DOHH2 (cell line): ENCODE results near the gene COX7B2.

Experiments
- H3F3A ChIP-seq: fragments of 200-600 bp; sonication (generic), shearing (Covaris generic); 2 replicates; pipeline ENCODE4 v1.6.0; 2016; ENCODE audit warnings: antibody characterized with exemption, mild to moderate bottlenecking; ENCODE audit not compliant: control insufficient read depth, insufficient read depth
- H3K27ac ChIP-seq: fragments of 200-600 bp; sonication (generic); 2 replicates; pipeline ENCODE4 v1.5.1; 2014; ENCODE audit warnings: low read depth, mild to moderate bottlenecking, low read length, moderate library complexity
- H3K27me3 ChIP-seq: fragments of 200-600 bp; sonication (generic); 2 replicates; pipeline ENCODE4 v1.6.1; 2014; ENCODE audit warnings: mild to moderate bottlenecking, low read length, mixed read lengths; ENCODE audit not compliant: control insufficient read depth
- H3K36me3 ChIP-seq: fragments of 200-600 bp; sonication (generic); 2 replicates; pipeline ENCODE4 v1.6.1; 2014; ENCODE audit warnings: mild to moderate bottlenecking, low read length, moderate library complexity, mixed read lengths; ENCODE audit not compliant: control insufficient read depth
- H3K4me1 ChIP-seq: fragments of 200-600 bp; sonication (generic); 2 replicates; pipeline ENCODE4 v1.6.1; 2014; ENCODE audit warnings: mild to moderate bottlenecking, low read length, mixed read lengths; ENCODE audit not compliant: control insufficient read depth
- H3K4me2 ChIP-seq: fragments of 200-600 bp; sonication (generic); 2 replicates; pipeline ENCODE4 v1.6.0; 2014; ENCODE audit warnings: mild to moderate bottlenecking, low read length, moderate library complexity
- H3K4me3 ChIP-seq: fragments of 200-600 bp; sonication (generic); 2 replicates; pipeline ENCODE4 v1.5.1; 2014; ENCODE audit warnings: mild to moderate bottlenecking, low read length, mixed read lengths
- H3K79me2 ChIP-seq: fragments of 200-600 bp; sonication (generic); 2 replicates; pipeline ENCODE4 v1.6.1; 2014; ENCODE audit warnings: mild to moderate bottlenecking, low read length, mixed read lengths; ENCODE audit not compliant: control insufficient read depth
- H3K9me2 ChIP-seq: fragments of 200-600 bp; sonication (generic); replicated peaks from 2 replicates; pipeline ENCODE4 v1.6.1; 2014; ENCODE audit warnings: mild to moderate bottlenecking, low read length, mixed read lengths; ENCODE audit not compliant: control insufficient read depth
- H3K9me3 ChIP-seq: fragments of 200-600 bp; sonication (generic); 2 replicates; pipeline ENCODE4 v1.6.1; 2014; ENCODE audit warnings: antibody characterized with exemption, low read length, mixed read lengths; ENCODE audit not compliant: control insufficient read depth, insufficient read depth
- H4K20me1 ChIP-seq: fragments of 200-600 bp; sonication (generic); 2 replicates; pipeline ENCODE4 v1.6.0; 2014; ENCODE audit warnings: low read depth, mild to moderate bottlenecking, antibody characterized with exemption, low read length, moderate library complexity; ENCODE audit not compliant: control insufficient read depth, insufficient read depth
- CTCF ChIP-seq: fragments of 200-600 bp; sonication (generic); IDR thresholded peaks from one replicate; pipeline ENCODE4 v1.5.1; 2014; ENCODE audit warnings: antibody characterized with exemption, mild to moderate bottlenecking, low read depth, low read length; ENCODE audit not compliant: poor library complexity, severe bottlenecking
- EZH2phosphoT487 ChIP-seq: fragments of 200-600 bp; sonication (generic); IDR thresholded peaks from 2 replicates; pipeline ENCODE4 v1.6.1; 2017; ENCODE audit warnings: borderline replicate concordance, mild to moderate bottlenecking, antibody characterized with exemption, low read length, moderate library complexity, mixed read lengths

COX7B2 gene

DNA sequence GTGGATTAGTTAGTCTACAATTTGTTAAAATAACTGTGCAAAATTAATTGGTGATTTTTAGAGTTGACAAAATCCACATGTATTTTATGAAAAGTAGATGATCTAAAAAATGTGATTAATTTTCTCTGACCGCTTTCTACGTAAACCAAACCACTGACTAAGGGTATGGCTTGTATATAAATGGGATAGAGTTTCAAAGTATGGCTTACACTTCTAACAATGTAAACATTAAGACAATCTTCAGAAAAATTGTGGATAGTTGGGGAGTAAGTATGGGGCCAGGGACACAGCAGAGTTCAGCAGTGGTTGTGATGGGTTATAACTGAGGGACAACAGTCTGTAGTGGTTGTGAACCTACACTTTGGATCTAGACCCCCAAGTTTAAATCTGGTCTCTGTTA is 44.5 kb upstream of the COX7B2 start:
- no peaks in the 10 kb centered on the region for H3K9me2 ChIP-seq
- no peaks in the 10 kb centered on the region for H3K4me1 ChIP-seq
- no peaks in the 10 kb centered on the region for H3K9me3 ChIP-seq
- no peaks in the 10 kb centered on the region for H3K79me2 ChIP-seq
- TF ChIP-seq EZH2phosphoT487, result no peak
- no peak for TF ChIP-seq CTCF
- no peaks in the 10 kb centered on the region for H3F3A ChIP-seq
- no peaks in the 10 kb centered on the region for H3K36me3 ChIP-seq
- no peak overlapping the region for H3K4me3 ChIP-seq
- H3K4me2 ChIP-seq, result no peak overlapping the region
- no peaks in the 10 kb centered on the region for H3K27me3 ChIP-seq
- no peak overlapping the region for H3K27ac ChIP-seq
- H4K20me1 ChIP-seq, result no peaks in the 10 kb centered on the region

- Histone ChIP-seq H3F3A (no peaks in the 10 kb centered on the region), H4K20me1 (no peaks in the 10 kb centered on the region), H3K4me1 (0 out of 2 replicates have a peak, but pooled peaks cover 2% of the 10 kb centered on the region), H3K27me3 (no peaks in the 10 kb centered on the region), H3K9me3 (no peaks in the 10 kb centered on the region), H3K27ac (no peak overlapping the region), H3K4me2 (no peak overlapping the region), H3K36me3 (no peaks in the 10 kb centered on the region), H3K79me2 (no peaks in the 10 kb centered on the region), H3K9me2 (no peaks in the 10 kb centered on the region), H3K4me3 (no peak overlapping the region)
- TF ChIP-seq EZH2phosphoT487 (no peak), CTCF (no peak)
Observed at GRCh38 chr4:46952451-46952850, 43.4 kb upstream of the COX7B2 start.

DNA sequence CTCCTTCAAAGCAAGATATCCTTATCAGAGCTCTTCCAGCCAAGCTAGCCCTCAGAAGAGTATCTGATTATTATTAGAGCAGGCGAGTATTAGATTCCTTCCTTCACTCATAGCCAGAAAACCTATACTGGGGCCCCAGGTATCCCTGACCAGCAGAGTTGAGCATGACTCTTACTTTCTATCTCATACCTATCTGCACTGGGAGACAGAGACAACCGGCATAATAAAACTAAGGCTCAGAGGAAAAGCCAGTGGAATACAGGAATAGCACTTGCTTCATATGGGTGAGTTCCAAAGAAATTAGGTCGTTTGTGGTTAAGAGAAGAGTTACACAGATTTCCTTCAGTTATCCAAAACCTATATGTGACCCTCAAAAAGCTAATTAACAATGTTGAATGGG is 41.8 kb upstream of the COX7B2 start:
- H3K36me3 ChIP-seq, result no peaks in the 10 kb centered on the region
- H3F3A ChIP-seq, result no peaks in the 10 kb centered on the region
- no peak overlapping the region for H3K4me3 ChIP-seq
- no peak overlapping the region for H3K4me2 ChIP-seq
- no peaks in the 10 kb centered on the region for H3K9me2 ChIP-seq
- no peaks in the 10 kb centered on the region for H4K20me1 ChIP-seq
- H3K79me2 ChIP-seq, result no peaks in the 10 kb centered on the region
- no peaks in the 10 kb centered on the region for H3K9me3 ChIP-seq
- TF ChIP-seq CTCF, result no peak
- TF ChIP-seq EZH2phosphoT487, result no peak
- no peak overlapping the region for H3K27ac ChIP-seq
- H3K27me3 ChIP-seq, result no peaks in the 10 kb centered on the region
- H3K4me1 ChIP-seq, result 0 out of 2 replicates have a peak, but pooled peaks cover 5% of the 10 kb centered on the region

DNA sequence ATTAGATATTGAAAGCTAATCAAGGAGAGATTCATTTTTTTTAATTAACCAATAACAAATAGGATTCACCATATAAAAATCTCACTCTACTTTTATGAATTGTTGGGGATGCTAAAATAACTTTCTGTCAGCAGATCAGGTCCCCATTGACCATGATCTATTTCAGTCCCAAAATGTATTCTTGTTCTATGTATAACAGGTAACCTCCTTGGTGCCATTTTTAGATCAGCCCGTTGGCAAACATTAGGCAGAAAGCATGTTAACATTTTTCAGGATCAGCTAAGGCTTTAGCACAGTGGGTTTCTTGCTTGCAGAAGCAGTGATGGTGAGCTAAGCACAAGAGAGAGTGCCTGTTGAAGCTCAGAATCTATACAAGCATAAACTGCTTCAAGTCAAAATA is 40.8 kb upstream of the COX7B2 start:
- Histone ChIP-seq H3K27ac (no peak overlapping the region), H3K4me1 (0 out of 2 replicates have a peak, but pooled peaks cover 5% of the 10 kb centered on the region)
- TF ChIP-seq CTCF (no peak), EZH2phosphoT487 (no peak)

More for the DNA sequence above, 40.8 kb upstream of the COX7B2 start:
- no peaks in the 10 kb centered on the region for H3K9me3 ChIP-seq
- H3K9me2 ChIP-seq, result no peaks in the 10 kb centered on the region
- no peaks in the 10 kb centered on the region for H4K20me1 ChIP-seq
- no peaks in the 10 kb centered on the region for H3F3A ChIP-seq
- no peaks in the 10 kb centered on the region for H3K36me3 ChIP-seq
- H3K79me2 ChIP-seq, result no peaks in the 10 kb centered on the region
- H3K4me2 ChIP-seq, result no peak overlapping the region
- H3K4me3 ChIP-seq, result no peak overlapping the region
- no peaks in the 10 kb centered on the region for H3K27me3 ChIP-seq
